Activated CD8-positive, alpha-beta memory T cell treated with anti-CD3 and anti-CD28 coated beads, Interleukin-2, amount 50 U/mL, for 24 hours (primary cell): ENCODE measurements around the gene TMED8.

ENCODE experiments used
- DNase-seq: peaks from one replicate; pipeline ENCODE4 v3.0.0-alpha.2; 2020; ENCODE audit errors: extremely low read depth

The TMED8 gene

DNA sequence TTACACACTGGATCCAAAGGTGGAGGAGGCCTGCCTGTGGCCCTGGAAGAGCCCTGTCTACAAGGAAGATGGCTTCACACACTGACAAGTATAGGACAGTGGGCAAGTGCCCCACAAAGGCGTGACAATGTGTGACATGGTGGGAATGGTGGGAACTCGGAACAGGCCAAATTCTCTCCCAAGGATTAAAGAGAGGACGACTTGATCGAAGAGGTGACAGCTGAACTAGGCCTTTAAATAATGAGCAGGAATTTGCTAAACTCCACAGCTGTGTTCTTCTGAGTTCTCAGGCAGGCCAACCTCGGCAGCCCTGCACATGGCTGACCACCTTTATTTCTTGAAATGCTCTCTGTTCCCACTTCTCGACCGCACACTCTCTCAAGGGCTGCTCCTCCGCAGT, 80.0 kb downstream of the TMED8 start:
- DNase-seq: no peak

DNA sequence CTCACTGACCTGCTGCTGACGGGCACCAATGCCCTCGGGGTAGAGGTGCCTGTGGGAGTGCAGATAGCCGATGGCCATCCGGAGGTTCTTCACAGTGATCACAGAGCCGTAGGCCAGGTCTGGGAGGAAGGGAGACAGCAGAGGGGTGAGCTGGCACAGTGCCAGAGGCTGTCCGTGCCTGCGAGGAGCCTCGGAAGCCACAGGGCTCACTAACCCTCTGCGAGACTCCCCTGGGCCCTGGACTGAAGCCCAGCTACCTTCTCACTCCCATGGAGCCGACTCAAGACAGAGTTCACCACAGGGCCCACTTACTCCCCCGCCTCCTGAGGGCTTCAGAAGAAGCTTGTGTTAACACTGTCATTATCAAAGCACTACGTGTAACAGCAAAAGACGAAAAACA, 80.7 kb downstream of the TMED8 start:
- no peak for DNase-seq

DNA sequence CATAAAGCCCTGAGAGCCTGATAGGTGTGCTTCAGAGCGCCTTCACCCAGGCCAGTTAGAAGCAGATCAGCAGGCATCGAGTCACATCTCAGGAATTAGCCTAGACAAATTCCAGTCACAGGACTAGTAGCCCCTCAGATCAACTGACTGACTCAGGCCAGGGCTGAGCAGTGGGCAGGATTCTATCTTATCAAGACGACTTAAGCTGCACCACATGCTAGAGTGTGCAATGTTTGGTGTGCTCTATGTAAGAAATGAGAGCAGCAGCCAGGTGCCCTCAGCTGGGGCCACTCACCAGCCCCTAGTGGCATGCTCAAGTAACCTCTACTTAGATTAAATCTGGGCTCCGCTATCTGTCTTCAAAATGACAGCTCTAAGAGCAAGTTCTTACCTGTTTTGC, 86.2 kb downstream of the TMED8 start:
- DNase-seq: no peak

DNA sequence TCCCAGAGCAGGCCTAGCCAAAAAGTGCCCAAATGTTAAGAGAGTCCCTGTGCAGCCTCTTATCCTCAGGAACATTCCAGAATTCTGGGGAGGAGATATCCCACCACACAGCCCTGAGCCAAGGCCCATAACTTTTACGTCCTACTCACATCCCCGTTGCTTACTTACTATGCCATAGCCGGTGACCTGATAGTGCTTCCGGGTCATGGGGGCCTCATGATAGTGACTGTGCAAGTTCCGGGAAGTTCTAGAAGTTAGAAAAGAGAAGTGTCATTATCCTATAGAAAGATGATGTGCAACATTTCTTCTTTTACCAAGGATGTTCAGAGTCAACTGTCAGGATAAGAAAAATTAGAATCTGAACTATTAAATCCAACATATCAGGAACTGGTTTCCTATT, 90.3 kb downstream of the TMED8 start:
- no peak for DNase-seq
